Dendritic cell treated with granulocyte-macrophage colony-stimulating factor and Interleukin-4, amounts not matched to agents 40 ng/mL and 50 ng/mL, for 4 days (primary cell): ENCODE data around the gene VTI1A.

Source experiments
- H3K27ac Mint-ChIP-seq: one replicate; pipeline ENCODE4 v1.8.0; 2022; ENCODE audit warnings: mild to moderate bottlenecking, mixed read lengths
- H3K27me3 Mint-ChIP-seq: one replicate; pipeline ENCODE4 v1.8.0; 2022; ENCODE audit warnings: mild to moderate bottlenecking, mixed read lengths
- H3K36me3 Mint-ChIP-seq: one replicate; pipeline ENCODE4 v1.8.0; 2022; ENCODE audit warnings: low read depth, mixed read lengths
- H3K4me1 Mint-ChIP-seq: one replicate; pipeline ENCODE4 v1.8.0; 2022; ENCODE audit warnings: low read depth, mixed read lengths
- H3K4me3 Mint-ChIP-seq: one replicate; pipeline ENCODE4 v1.8.0; 2022; ENCODE audit warnings: mild to moderate bottlenecking, moderate library complexity, mixed read lengths
- H3K9me3 Mint-ChIP-seq: one replicate; pipeline ENCODE4 v1.8.0; 2022; ENCODE audit warnings: mixed read lengths
- intact Hi-C: fragments of 100-400 bp; cut with micrococcal nuclease; formaldehyde crosslinking; loops from one replicate; pipeline ENCODE4 v1.15.0; 2022

The VTI1A gene

DNA sequence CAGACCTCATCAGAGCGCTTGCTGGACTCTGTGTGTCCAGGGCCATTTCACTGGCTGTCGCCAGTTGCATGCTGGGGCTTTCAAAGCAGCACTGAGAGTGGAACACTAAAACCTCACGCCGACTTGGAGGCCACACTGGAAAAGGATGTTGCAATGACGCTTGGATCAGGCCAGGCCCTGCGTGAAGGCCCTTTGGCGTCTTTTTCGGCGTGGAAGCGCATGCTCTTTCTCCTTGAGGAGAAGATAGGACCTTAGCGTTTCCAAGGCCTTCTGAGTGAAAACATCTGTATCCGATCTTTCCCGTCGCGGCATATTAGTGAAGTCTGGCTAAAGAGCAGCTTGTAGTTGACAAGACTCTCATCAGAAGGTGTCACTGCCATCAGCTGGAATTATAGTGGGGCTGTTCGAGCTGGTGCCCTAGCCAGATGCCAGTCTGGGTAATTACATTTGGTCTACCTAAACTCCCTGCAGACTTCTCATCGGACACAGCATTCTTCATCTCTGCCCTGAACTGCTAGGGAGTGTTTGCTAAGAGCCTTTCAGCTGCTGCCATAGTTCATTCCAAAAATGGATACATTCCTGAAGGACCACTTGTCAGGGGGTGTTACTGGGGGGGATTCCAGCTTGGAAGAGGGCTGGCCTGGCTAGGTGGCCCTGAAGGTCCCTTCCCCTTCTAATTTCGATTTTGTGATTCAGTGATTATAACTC is 335.3 kb downstream of the VTI1A start:
- intact Hi-C loops, result no loop called here
- no peak overlapping the region for H3K27ac Mint-ChIP-seq

DNA sequence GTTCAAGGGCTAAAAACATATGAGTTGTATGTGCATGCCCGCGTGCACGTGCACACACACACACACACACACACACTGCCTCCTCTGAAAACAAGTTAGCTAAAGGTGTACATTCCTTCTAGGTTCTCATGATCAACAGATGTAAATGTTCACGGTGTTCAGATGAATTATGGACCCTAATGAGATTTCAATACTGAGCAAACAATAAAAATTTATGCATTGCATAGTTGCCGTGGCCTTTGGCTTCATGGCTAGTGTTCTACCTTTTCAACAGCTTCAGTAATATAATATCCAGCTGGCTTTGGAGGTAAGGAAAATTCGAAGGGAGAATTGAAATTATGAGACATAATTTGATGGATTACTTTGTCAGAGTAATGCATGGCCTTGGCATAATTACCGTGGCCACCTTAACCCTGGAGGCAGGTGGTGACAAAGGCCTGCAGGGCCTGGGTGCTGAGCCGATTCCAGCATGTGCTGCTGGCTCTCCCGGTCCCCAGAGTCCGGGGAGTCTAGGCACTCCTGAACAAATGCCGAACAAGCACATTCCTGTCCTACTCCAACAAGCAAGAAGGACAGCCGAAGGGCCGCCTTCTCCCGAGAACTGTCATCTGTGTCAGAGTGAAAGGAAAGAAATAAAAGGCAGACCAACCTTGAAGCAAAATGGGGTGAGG is 336.5 kb downstream of the VTI1A start:
- no peak overlapping the region for H3K4me3 Mint-ChIP-seq
- no peaks in the 10 kb centered on the region for H3K27me3 Mint-ChIP-seq
- H3K4me1 Mint-ChIP-seq, result peaks cover 7% of the 10 kb centered on the region
- intact Hi-C loops, result no loop called here
- H3K27ac Mint-ChIP-seq, result no peak overlapping the region
- H3K36me3 Mint-ChIP-seq, result no peaks in the 10 kb centered on the region
- no peaks in the 10 kb centered on the region for H3K9me3 Mint-ChIP-seq

More for the DNA sequence above, 335.3 kb downstream of the VTI1A start:
- Mint-ChIP-seq H3K9me3 (no peaks in the 10 kb centered on the region), H3K27me3 (no peaks in the 10 kb centered on the region), H3K36me3 (no peaks in the 10 kb centered on the region), H3K4me1 (peaks cover 5% of the 10 kb centered on the region), H3K4me3 (no peak overlapping the region)

DNA sequence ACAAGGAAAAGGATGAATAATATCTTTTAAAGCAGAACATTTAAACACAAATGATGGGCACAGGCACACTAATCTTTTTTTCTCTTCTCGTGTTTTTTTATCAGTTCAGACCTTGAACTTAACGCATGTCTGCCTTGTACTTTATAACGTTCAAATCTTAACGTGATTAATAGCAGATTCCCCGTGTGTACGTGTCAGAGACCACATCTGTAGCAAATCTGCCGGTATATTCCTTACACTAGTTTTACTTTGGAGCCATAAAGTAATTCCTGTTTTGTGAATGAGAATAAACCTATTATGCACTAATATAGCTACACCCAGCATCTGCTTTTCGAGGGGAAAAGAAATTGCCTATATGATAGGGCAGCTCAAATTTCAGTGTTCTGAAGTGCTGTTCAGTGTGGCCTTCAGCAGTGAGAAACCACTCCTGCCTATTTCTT is 337.0 kb downstream of the VTI1A start:
- H3K36me3 Mint-ChIP-seq, result no peaks in the 10 kb centered on the region
- H3K4me3 Mint-ChIP-seq, result no peak overlapping the region
- H3K27me3 Mint-ChIP-seq, result no peaks in the 10 kb centered on the region
- peaks cover 7% of the 10 kb centered on the region for H3K4me1 Mint-ChIP-seq
- intact Hi-C loops, result no loop called here
- H3K9me3 Mint-ChIP-seq, result peaks cover 3% of the 10 kb centered on the region
- no peak overlapping the region for H3K27ac Mint-ChIP-seq

DNA sequence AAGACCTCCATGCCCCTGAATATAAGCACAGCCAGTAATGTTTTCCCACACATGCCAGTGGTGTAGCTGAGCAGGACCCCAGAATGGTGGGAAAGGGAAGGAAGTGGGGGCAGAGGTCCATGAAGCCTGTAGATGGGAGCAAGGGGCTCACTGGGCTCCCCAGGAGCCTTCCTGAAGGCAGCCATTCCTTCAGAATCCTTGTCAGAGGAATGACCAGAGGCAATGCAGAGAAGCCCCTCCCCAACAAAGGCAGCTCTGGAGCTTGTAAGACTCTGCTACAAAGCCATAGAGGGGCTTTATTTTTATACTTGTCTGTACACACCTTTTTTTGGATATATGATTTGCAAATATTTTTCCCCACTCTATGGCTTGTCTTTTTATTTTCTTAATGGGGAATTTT is 338.1 kb downstream of the VTI1A start:
- Mint-ChIP-seq H3K9me3 (peaks cover 14% of the 10 kb centered on the region), H3K27me3 (peaks cover 1% of the 10 kb centered on the region), H3K4me3 (no peak overlapping the region), H3K4me1 (peaks cover 7% of the 10 kb centered on the region), H3K27ac (no peak overlapping the region), H3K36me3 (peaks cover 10% of the 10 kb centered on the region)
- intact Hi-C loops, result no loop called here

DNA sequence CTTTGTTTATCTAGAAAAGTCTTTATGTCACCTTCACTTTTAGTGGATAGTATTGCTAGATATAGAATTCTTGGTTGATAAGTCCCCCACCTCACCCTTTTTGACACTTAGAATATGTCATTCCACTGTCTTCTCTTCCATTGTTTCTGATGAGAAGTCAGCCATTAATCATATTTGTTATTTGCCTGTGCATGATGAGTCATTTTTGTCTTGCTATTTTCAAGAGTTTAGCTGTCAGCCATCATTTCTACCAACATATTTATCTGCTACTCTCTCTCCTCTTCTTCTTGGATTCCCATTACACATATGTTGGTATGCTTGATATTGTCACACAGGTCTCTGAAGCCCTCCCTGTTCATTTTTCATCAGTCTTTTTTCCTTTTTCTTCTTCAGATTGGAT is 342.2 kb downstream of the VTI1A start:
- H3K4me3 Mint-ChIP-seq, result no peak overlapping the region
- H3K27ac Mint-ChIP-seq, result no peak overlapping the region
- H3K36me3 Mint-ChIP-seq, result peaks cover 12% of the 10 kb centered on the region
- intact Hi-C loops, result no loop called here
- H3K27me3 Mint-ChIP-seq, result peaks cover 1% of the 10 kb centered on the region
- peaks cover 7% of the 10 kb centered on the region for H3K4me1 Mint-ChIP-seq
- peaks cover 15% of the 10 kb centered on the region for H3K9me3 Mint-ChIP-seq

DNA sequence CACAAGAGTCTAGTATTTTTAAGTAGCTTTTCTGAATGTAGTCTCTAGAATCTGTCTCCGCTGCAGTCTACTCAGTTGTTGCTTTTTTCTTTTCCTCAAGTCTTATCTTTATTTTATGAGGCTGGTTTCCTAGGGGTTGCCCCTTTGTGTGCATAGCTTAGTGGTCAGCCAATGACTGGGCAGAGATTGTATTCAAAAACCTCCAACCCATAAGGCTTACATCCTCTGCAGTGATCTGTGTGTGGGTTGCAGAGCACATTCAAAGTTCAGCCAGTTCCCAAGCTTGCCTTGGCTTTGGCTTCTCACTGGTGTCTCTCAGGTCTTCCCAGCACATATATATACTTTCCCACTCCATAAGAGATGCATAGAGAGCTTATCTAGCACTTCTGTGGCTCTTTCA is 343.0 kb downstream of the VTI1A start:
- peaks cover 15% of the 10 kb centered on the region for H3K9me3 Mint-ChIP-seq
- peaks cover 1% of the 10 kb centered on the region for H3K27me3 Mint-ChIP-seq
- intact Hi-C loops, result no loop called here
- H3K36me3 Mint-ChIP-seq, result peaks cover 12% of the 10 kb centered on the region
- H3K4me1 Mint-ChIP-seq, result peaks cover 7% of the 10 kb centered on the region
- H3K4me3 Mint-ChIP-seq, result no peak overlapping the region
- H3K27ac Mint-ChIP-seq, result no peak overlapping the region

DNA sequence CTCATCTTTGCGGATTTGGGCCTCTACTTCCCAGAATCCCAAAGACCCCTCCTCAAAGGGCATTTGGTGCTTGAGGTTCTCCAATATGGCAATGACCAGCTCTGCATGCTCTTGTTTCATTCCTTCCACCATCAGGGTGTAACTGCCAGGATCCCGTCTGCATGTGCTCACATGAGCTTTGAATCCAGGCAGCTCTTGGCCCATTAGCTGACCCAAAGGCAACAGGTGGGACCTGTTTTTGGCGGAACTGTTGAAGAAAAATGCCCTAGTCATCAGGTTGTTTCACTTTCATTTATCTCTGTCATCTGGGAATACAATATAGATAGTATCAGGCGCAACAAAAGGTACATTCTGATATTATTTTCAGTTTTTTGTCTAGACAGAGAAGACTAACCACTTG is 343.9 kb downstream of the VTI1A start:
- intact Hi-C loops, result no loop called here
- peaks cover 12% of the 10 kb centered on the region for H3K36me3 Mint-ChIP-seq

DNA sequence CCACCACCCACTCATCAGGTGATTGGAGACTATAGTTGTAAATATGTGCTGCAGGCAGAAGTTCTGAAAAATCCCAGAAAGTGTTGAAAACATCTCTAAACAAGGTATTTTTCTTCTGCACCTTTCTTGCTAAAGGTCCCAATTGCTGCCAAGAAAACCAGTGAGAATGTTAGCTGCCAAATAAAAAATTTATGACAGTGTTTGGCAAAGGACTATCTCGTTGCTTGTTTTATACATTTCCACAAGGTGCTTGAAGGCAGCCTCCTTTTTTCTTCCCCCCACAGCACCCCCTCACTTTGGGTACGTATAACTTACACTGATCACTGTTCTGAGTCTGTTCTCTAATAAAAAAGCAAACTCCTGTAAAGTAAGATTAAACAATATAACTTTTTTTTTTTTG is 344.4 kb downstream of the VTI1A start:
- Mint-ChIP-seq H3K9me3 (peaks cover 15% of the 10 kb centered on the region), H3K27me3 (peaks cover 1% of the 10 kb centered on the region), H3K4me3 (no peak overlapping the region), H3K4me1 (peaks cover 7% of the 10 kb centered on the region), H3K27ac (no peak overlapping the region), H3K36me3 (peaks cover 12% of the 10 kb centered on the region)
- intact Hi-C loops, result no loop called here

More for the DNA sequence above, 343.9 kb downstream of the VTI1A start:
- Mint-ChIP-seq H3K27ac (no peak overlapping the region), H3K4me1 (peaks cover 7% of the 10 kb centered on the region), H3K9me3 (peaks cover 15% of the 10 kb centered on the region), H3K4me3 (no peak overlapping the region), H3K27me3 (peaks cover 1% of the 10 kb centered on the region)

DNA sequence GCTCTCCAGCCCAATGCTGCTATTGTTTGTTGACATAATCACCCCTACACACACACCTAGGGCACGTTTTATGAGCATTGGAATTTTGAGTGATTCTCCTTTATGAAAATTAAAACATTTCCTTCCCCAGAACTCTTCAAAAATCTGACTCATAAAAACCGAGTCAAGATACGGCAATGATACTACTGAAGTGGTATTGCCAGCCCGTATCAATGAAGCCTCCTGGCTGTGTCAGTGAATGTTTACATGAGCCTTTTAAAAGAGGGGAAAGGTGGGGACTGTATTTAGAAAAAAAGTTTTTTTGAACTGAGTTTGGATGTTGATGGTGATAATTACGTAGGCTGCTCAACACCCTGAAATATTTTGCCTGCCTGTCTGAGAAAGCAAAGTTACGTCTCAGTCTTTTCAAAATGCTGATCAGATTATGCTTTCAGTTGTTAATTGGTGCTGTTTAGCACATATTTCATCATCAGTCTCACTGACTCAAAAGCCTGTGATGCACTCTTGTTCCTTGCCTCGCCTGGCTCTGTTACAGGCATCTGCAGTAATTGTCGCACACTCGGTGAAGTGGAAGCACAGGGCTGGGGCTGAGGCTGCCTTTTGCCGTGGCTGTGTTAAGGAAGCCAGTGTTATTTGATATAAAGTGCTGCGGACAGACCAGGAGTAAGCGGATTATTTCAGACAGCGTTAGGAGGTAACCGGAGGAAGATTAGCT is 345.6 kb downstream of the VTI1A start:
- H3K27ac Mint-ChIP-seq, result no peak overlapping the region
- H3K4me3 Mint-ChIP-seq, result no peak overlapping the region
- no peaks in the 10 kb centered on the region for H3K4me1 Mint-ChIP-seq
- peaks cover 12% of the 10 kb centered on the region for H3K36me3 Mint-ChIP-seq
- intact Hi-C loops, result no loop called here
- H3K27me3 Mint-ChIP-seq, result peaks cover 1% of the 10 kb centered on the region
- peaks cover 15% of the 10 kb centered on the region for H3K9me3 Mint-ChIP-seq

DNA sequence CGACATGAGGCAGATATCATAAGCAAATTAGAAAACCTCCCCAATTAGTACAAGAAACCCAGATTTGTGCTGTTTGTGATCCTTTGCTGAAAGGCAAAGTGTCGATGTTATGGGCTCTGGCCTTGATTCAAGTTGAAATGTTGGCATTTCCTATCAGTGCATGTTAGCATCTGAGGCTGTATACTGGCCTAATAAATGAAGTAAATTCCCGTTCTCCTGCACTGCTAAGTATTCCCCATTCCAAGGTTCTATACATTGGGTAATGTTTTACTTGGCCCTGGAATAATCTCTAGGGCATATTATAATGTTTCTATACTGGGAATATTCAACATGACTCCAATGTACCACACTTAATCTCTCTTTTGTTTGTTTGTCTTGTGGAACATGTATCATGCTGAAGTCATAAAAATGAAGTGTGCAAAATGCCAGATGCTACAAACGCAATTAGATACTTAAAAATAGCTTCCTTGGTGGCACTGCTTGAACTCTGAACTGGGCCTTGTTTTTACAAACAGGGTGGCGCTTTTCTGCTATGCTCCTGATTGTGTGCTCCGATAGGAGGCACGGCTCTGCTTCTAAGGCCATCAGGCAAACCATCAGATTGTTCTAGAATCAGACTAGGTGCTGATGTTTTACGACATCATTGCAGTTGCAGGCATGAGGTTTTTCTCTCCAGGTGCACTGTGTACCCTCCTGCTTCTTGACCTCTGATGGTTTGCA is 346.3 kb downstream of the VTI1A start:
- Mint-ChIP-seq H3K27ac (no peak overlapping the region), H3K27me3 (peaks cover 1% of the 10 kb centered on the region), H3K9me3 (peaks cover 15% of the 10 kb centered on the region), H3K4me3 (no peak overlapping the region), H3K4me1 (no peaks in the 10 kb centered on the region), H3K36me3 (peaks cover 12% of the 10 kb centered on the region)
- intact Hi-C loops, result no loop called here

DNA sequence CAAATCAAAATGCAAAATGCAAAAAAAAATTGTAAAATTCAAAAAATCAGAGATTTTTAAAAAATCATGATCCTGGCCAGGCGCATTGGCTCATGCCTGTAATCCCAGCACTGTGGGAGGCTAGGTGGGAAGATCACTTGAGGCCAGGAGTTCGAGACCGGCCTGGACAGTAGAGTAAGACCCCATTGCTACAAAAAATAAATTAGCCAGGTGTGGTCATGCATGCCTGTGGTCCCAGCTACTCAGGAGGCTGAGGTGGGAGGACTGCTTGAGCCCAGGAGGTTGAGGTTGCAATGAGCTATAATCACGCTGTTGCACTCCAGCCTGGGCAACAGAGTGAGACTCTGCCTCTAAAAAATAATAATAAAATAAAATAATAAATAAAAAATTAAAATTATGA is 347.2 kb downstream of the VTI1A start:
- intact Hi-C loops, result no loop called here
- peaks cover 11% of the 10 kb centered on the region for H3K36me3 Mint-ChIP-seq
- peaks cover 1% of the 10 kb centered on the region for H3K27me3 Mint-ChIP-seq
- H3K4me3 Mint-ChIP-seq, result no peak overlapping the region
- peaks cover 10% of the 10 kb centered on the region for H3K9me3 Mint-ChIP-seq
- H3K4me1 Mint-ChIP-seq, result no peaks in the 10 kb centered on the region
- no peak overlapping the region for H3K27ac Mint-ChIP-seq

DNA sequence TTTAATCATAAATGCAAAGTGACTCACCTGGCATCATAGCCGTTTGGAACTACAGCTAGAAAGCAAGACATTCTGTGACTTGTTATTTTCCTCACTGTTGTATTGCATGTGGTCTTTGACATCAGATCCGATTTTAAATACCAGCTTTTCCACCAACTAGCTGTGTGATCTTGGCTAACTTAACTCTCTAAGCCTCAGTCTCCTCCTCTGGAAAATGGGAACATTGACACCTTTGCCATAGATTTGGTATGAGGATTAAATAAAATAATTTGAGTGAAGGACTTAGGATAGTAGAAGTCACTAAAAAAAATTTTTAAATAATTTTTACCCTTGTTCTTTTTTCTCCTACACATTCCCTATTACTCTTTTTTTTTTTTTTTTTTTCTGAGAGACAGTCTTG is 348.1 kb downstream of the VTI1A start:
- intact Hi-C loops, result no loop called here
- no peak overlapping the region for H3K4me3 Mint-ChIP-seq

DNA sequence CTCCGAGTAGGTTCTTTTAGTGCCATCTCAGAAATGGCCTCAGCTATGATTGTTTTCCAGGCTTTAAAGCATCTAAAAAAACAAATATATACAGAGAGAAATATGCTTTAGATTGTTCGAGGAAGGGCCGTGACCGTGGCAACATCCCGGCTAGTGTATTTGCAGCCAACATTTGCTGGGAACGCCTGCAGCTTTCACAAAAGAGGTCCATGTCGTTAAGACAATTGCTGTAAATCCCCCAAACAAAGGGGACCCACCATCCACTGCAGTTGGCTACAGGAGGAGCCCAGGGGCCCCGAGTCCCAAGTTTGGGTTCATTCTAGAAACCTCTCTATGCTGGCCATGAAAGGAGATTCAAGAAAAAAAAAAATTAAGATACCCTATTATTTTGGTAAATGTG is 350.2 kb downstream of the VTI1A start:
- no peak overlapping the region for H3K4me3 Mint-ChIP-seq
- H3K36me3 Mint-ChIP-seq, result no peaks in the 10 kb centered on the region
- H3K27ac Mint-ChIP-seq, result no peak overlapping the region
- H3K4me1 Mint-ChIP-seq, result no peaks in the 10 kb centered on the region
- intact Hi-C loops, result no loop called here
- no peaks in the 10 kb centered on the region for H3K27me3 Mint-ChIP-seq
- no peaks in the 10 kb centered on the region for H3K9me3 Mint-ChIP-seq

More for the DNA sequence above, 348.1 kb downstream of the VTI1A start:
- Mint-ChIP-seq H3K4me1 (no peaks in the 10 kb centered on the region), H3K27me3 (no peaks in the 10 kb centered on the region), H3K36me3 (peaks cover 2% of the 10 kb centered on the region), H3K27ac (no peak overlapping the region), H3K9me3 (peaks cover 1% of the 10 kb centered on the region)

DNA sequence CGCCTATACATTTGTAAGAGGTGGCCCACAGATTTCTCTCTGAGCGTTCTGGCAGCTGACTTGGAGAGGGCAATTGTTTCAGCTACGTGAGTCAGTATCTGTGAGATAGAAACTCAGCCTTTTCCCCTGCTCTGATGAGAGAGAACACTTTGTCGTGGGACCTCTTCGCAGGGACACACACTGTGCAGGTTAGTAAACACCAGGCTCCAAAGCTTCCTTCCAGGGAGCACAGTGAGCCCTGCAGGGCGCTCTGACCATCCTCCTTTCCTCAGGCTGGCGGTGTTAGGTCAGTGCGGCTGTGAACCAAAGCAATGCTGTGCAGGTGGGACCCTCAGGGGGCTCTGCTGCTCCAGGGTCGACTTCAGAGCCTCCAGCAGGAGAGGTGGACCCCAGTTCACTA is 350.8 kb downstream of the VTI1A start:
- no peaks in the 10 kb centered on the region for H3K9me3 Mint-ChIP-seq
- H3K27ac Mint-ChIP-seq, result no peak overlapping the region
- intact Hi-C loops, result no loop called here
- H3K4me3 Mint-ChIP-seq, result no peak overlapping the region
- H3K36me3 Mint-ChIP-seq, result no peaks in the 10 kb centered on the region
- H3K4me1 Mint-ChIP-seq, result no peaks in the 10 kb centered on the region
- no peaks in the 10 kb centered on the region for H3K27me3 Mint-ChIP-seq
